GM19463 (cell line): ENCODE data around the gene NQO2.

Experiments
- ATAC-seq: cut with Tn5 transposase; IDR thresholded peaks from one replicate; pipeline ENCODE4 v1.9.1; 2021; ENCODE audit warnings: mild to moderate bottlenecking, moderate library complexity; ENCODE audit not compliant: unreplicated experiment

The NQO2 gene, protein sequence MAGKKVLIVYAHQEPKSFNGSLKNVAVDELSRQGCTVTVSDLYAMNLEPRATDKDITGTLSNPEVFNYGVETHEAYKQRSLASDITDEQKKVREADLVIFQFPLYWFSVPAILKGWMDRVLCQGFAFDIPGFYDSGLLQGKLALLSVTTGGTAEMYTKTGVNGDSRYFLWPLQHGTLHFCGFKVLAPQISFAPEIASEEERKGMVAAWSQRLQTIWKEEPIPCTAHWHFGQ

DNA sequence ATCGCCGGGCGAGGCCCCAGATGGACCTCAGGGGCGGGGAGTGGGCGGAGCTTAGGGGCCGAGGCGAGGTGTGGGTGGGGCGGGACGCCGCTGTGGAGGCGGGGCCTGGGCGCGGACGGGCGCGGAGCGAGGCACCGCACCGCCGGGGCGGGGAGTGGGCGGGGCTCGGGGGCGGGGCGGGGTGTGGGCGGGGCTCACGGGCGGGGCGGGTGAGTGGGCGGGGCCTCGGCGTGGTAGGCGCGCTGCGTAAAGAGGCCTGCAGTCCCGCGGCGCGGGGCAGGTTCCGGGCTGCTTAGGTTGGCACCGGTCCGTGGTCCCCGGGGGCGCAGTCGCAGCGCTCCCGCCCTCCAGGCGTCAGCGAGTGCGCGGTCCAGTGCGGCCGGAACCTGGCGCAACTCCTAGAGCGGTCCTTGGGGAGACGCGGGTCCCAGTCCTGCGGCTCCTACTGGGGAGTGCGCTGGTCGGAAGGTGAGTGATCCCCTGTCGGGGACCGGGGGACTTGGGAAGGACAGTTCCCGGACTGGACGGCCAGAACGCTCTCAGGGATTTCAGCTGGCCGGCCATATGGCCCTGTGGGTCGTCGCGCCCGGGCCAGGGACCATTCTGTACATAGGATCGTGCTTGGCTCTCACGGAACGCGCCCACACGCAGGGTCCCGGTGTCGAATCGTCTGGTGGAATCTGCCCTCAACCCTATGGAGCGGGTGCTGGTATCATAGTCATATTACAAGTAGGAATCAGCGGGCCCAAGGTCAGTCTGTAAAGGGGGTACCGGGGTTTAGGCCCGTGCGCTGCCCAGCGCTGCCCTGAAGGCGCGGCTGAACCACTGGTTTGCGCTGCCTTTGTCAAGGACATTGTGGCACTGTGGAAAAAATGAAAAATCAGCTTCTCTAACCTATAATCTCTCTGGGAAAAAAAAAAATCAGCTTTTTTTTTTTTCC is at the start of gene NQO2:
TSS of gene NQO2 (plus strand) at position 277 of the 940 bp plus-strand sequence. CDS start 6,659 bp downstream, outside the sequence.
- peak; percentile 67 for ATAC-seq

DNA sequence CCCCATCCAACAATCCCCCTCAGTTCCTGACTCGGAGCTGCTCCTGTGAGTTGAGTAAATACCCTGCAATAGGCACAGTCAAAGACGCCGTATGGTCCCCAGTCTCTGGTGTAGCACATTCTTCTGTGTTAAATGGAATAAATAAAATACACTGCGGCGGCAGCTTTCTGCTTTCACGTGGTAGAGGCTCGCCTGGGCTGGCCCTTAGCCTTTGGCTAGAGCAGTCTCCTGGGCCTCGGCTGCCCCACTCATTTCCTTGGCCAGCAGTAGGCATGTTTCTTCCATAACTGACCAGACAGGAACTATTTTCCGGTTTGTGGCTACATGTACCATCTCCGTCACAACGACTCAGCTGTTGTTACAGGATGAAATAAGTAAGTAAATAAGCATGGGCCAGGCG is 49.0 kb upstream of the NQO2 start:
- no peak for ATAC-seq

DNA sequence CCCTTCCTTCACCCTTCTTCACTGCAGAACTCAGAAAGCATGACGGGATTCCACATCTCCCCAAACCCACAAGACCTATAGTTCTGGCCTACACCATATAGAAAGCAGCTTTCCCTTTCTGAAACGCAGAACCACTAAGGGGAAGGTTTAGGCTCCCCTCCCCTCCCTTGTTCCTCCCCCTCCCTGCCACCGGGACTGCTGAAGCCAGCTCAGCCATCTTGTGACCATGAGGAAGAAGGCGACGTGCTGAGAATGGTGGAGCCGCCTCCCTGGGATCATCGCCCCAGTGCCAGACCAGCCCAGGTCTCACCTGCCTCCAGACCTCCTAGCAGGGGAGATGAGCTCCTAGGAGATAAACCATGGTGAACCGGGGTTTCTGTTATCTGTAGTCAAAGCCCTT is 48.0 kb upstream of the NQO2 start:
- no peak for ATAC-seq

DNA sequence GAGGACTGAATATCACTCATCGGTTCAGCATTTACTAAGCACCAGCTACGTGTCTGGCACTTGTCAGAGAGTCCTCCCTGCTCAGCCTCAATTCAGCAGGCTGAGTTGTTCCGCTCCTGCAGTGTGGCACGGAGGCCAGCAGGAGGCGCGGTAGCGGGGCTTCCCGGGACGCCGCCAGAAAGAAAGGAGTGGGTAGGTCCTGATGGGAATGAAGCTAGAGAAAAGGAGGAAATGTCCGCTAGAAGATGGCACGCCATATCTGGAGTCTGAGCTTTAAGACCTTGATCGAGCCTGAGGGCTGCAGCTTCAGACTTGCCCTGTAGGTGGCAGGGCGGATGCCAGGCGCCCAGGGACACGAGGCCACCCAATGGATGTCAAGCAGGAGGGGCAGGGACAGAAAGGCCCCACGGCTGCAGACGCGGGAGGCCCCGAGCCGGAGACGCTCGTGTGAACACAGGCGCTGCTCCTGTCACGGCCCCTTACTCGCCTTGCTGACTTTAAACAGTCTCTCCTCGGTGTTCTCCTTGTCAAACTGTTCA is 47.1 kb upstream of the NQO2 start:
- ATAC-seq: no peak

DNA sequence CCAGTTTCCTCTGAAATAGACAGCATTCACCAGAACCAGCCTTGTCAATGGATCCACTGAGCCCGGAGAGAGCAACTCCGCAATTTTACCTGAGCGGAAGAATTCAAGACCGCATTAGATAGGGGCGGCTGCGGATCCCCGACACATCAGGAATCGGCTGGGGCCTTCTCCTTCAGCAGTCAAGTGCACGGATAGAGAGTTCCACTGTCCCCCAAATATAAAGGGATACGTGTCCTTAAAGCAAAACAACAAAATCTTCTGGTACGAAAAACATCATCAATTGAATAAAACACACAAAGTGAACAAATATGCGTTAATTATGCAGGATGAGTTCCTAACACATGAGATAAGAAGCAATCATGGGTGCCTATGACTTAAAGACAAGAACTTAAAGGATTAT is 46.6 kb upstream of the NQO2 start:
- ATAC-seq: no peak

DNA sequence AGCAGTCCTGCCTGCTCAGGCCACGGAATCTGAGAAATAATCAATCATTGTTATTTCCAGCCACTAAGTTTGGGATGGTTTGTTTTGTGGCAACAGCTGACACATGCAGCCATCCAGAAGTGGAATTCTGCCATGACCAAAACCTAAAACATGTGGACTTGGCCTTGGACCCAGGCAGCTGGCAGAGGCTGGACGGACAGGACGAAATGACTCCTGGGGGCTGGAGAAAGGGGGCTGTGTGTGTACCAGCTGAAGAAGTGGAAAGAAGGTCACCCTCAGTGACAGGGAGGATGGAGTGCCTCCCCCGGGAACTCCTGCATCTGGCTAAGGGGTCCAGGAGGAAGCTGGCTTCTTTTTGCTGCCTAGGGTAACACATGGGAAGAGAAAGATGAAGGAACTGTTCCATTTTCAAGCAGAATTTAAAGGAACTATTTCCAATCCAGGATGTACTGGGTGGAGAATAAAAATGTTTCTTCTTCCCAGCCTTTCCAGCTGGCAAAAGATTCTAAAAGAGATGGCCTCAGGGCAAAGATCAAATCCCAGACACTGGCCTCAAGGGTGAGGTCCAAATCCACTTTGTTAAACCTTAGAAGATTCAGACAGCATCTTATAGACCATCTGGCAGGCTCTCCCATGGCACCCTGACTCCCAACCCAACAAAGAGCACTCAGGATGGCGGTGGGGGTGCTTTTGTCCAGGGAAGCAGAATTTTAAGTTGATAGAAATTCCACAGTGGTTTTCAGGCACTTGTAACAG is 42.6 kb upstream of the NQO2 start:
- ATAC-seq: no peak

DNA sequence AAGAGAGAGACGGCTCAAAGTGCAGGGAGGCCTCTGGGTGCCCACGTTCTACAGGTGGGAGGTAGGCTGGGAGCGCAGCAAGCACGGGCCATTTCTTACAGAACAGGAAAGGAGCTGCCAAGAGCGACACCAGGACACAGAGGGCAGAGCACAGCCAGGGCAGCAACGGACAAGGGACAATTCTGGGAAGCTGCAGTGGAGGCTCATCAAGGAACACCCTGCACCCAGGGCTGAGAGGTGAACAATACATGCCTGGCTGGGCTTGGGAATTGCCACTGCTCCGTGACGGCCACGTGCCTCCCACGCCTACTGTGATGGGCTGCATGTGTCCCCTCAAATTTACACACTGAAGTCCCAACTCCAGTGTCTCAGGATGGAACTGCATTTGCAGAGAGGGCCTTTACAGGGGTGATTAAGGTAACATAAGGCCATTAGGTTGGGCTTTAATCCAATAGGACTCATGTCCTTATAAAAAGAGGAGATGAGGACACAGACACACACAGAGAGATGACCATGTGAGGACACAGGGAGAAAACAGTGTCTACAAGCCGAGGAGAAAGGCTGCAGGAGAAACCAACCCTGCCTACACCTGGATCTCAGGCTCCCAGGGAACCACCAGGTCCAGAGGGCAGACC is 41.9 kb upstream of the NQO2 start:
- ATAC-seq: no peak

DNA sequence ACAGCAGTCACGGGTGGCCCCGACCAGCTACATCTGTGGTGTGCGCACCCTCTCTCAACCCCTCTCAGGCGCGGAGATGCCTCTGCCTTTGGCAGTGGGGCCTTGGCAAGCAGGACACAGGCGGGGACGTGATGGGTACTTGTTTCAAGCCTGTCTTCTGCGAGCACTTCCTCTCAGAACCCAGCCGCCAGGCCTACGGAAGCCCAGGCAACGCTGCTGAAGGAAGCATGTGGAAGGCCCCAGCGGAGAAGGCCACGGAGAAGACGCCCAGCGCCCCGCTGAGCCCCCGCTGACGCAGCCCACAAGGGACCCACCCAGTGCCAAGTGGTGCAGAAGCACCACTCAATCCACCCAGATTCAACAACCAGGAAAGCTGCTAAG is 41.4 kb upstream of the NQO2 start:
- ATAC-seq: no peak

DNA sequence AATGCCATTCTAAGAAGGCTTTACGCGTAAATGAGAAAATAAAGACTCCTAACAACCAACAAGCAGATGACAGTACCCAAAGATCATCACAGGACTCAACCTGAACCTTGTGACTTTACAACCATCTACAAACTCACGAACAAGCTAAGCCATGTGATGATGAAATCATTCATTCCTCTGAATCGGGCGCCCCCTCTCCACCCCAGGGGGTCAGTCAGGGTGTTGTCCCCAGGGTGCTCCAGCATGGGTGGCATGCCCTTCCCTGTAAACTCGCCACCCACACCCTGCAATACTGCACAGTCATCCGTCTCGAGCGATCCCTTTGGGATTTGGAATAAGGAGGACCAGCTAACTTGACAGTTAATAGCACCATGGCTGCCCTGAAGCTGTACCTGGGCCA is 40.9 kb upstream of the NQO2 start:
- no peak for ATAC-seq

DNA sequence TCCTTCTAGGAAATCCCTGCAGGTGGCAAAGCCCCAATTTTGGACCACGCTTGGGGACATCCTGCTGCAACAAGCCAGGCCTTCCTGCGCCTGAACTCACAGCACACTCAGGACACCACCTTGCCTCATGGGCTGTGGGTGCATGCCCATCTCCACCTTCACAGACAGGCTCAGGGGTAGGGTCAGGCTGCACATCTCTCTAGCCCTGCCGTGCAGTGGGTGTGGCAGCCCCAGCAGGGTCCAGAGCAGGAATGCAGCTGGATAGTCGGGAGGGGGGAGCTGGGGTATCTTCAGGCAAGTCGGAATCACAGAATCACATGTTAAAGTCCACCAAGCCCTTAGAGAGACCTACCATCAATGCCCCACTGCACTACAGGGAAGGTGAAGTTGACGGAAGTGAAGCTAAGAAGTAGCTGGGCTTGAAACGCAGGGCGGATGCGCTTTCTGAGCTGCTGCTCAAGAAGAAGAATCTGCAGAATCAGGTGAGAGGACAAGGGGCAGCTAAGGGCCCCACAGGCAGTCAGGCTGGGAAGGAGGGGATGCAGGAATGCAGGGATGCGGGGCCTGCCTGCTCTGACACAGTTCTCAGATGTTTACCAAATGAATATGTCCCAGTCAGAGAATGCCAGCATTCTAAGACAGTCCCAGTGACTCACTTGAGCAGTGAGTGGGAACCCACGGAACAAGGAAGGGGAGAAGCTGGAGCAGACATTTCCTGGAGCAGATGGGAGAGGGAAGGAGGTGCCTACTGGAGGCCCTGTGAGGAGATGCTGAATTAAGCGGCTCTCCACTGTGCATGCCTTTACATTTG is 39.6 kb upstream of the NQO2 start:
- ATAC-seq: no peak

DNA sequence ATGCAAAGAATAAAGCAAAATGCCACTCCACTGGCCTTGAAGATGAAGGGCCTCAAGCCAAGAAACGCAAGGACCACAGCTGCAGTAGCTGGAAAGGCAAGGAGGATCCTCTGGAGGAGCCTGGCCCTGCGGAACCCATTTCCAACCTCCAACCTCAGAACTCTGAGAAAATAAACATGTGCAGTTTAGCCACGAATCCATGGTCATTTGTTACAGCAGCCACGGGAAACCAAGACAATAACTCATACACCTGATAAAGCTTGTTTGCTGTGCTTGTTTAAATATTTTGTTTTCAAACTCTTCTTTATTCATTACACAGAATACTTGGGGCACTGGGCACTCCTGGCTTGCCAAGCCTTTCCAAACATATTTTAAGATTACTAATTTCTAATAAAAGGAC is 38.8 kb upstream of the NQO2 start:
- ATAC-seq: no peak

DNA sequence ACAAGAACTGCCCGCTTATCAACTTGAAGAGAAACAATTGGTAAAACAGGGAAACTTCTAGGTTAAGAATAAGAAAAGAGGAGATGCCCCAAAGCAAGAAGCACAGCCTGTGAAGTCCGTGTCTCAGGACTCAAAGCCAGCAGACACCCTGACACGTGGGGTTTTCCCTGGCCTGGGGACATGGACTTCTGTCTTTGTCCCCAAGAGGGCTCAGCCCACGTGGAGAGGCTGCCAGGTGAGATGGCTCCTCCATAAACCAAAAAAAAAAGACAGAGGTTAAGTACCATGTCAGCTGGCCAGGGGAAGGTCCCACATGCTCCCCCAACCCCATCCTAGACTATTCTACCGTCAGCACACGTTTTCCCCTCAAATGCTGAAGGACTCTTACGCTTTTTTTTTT is 38.2 kb upstream of the NQO2 start:
- no peak for ATAC-seq

DNA sequence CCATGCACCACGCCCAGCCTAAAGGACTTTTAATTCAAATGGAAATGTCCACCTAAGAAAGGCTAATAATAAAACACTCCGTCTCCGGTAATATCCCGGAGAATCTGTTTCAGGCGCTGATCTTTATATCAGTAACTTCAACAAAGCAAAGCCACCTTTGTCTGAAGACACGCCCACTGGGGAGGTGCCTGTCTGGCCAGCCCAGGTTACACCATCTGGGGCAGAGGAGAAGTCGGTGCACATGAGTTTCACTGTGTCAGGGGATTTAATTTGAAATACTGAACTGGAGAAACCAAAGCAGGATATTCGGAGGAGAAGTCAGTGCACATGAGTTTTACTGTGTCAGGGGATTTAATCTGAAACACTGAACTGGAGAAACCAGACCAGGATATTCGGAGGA is 37.7 kb upstream of the NQO2 start:
- ATAC-seq: no peak

DNA sequence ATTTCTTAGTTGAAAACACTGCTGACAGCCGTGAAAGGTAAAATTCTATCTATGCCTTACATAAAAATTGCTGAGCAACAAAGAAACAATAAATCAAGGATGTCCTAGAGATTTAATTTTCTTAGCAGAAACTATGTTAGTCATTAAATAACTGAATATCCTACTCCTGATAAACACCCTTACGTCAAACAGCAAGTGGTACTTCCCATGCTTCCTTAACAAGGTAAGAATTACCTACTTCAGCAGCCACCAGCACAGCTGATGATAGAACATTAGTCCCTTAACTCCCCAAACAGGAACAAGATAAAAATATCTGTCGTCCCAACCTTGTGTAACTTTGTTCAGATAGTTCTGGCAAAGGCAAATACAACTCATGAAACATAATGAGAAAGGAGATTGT is 37.1 kb upstream of the NQO2 start:
- ATAC-seq: no peak

DNA sequence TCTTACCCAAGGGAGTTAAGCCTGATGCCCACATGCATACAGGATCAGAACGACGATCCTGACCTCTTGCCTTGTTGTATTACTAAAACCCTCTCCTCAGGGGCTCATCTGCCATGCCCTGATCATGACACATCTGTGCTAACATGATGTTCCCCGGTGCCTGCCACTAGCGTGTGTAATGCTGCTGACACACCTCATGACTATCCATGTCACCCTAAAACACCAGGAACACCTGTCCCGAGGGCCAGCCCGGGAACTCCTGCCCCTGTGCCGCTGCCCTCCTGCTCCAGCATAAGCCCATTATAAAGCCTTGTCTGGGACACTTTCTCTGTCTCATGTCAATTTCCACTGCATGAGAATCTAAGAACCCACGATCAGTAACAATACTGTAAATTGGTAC is 35.9 kb upstream of the NQO2 start:
- no peak for ATAC-seq

DNA sequence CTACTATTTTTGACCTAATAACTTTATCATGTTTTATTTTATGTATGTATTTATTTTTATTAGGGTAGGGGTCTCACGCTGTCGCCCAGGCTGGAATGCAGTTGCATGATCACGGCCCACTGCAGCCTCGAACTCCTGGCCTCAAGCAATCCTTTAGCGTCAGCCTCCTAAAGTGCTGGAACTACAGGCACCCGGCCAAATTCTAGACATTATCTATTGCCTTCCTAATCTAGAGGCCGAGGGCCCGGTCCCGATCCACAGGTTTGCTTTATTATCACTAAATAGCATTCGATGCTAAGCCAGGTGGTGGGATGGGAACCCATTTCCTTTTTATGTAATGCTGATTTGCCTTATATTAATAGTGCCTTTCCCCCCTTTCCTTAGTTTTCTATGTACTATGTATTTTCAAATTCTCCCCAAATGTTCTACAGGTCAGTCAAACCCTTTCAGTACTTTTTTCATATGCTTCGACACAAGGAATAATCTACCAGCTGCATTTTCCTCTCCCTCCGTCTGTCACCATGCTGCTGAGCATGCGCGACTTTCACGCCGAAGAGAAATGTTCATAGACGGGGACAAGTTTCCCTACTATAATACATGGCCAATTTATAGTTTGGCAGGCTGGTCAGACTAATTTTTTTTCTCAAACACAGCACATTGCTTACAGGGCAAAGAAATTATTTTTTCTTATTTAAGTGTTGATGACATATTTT is 34.7 kb upstream of the NQO2 start:
- no peak for ATAC-seq

DNA sequence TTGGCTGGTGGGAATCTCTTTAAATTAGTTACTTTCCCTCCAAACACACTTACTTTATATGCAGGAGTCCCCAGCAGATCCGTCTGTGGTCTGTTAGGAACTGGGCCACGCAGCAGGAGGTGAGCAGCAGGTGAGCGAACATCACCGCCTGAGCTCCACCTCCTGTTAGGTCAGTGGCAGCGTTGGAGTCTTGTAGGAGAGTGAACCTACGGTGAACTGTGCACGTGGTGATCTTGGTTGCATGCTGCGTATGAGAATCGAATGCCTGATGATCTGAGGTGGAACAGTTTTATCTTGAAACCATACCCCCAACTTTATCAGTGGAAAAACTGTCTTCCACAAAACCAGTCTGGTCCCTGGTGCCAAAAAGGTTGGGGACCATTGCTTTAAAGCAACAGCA is 33.3 kb upstream of the NQO2 start:
- ATAC-seq: no peak

DNA sequence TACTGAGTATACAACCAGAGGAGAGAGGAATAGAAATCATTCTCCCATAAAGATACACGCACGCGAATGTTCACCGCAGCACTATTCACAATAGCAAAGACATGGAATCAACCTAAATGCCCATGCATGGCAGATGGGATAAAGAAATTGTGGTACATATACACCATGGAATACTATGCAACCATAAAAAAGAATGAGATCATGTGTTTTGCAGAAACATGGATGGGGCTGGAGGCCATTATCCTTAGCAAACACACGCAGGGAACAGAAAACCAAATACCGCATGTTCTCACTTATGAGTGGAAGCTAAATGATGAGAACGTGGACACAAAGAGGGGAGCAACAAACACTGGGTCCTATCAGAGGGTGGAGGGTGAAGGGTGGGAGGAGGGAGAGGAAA is 31.8 kb upstream of the NQO2 start:
- ATAC-seq: no peak

DNA sequence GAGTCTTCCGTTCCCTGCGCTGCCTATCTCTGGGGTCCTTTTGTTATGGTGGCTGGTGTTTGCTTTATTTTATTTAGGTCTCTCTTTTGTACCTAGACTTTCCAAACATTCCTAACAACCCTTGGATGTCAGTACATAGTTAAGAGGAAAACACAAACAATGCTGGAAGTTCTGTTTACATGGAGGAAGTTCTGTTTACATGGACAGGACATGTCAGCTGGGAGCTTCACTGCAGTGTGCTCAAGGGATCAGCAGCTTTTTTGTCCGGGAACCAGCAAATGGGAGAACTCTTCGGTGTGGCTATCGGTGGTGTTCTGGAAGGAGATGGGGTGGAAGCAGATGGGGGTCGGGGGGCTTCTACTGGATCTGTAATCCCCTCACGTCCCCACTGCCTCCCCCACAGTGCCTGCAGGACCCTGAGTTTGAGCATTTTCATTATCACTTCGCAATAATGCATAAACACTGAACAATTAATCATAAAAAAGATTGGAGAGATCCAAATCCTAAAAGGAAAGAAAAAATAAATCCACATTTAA is 31.0 kb upstream of the NQO2 start:
- ATAC-seq: no peak
